ENCODE measurements around the gene RTN1.

RTN1 gene

GRCh38 chr14:59677771-59678231 lies 192.8 kb downstream of the RTN1 start:
- no peaks in the 10 kb centered on the region for H3K9me2 ChIP-seq (replicated peaks; ENCODE audit: control insufficient read depth, low read length)
- H3K9me3 ChIP-seq (ENCODE audit: control insufficient read depth, insufficient read depth, low read length) = peaks cover 4% of the 10 kb centered on the region; the same call in 1 of the 2 replicates
- no peaks in the 10 kb centered on the region for H3F3A ChIP-seq (ENCODE audit: control insufficient read depth, insufficient read depth)
- no peak for TF ChIP-seq EZH2phosphoT487 (IDR thresholded peaks at IDR 0.05; ENCODE audit: borderline replicate concordance, low read length)
- TF ChIP-seq, protein P1, sequence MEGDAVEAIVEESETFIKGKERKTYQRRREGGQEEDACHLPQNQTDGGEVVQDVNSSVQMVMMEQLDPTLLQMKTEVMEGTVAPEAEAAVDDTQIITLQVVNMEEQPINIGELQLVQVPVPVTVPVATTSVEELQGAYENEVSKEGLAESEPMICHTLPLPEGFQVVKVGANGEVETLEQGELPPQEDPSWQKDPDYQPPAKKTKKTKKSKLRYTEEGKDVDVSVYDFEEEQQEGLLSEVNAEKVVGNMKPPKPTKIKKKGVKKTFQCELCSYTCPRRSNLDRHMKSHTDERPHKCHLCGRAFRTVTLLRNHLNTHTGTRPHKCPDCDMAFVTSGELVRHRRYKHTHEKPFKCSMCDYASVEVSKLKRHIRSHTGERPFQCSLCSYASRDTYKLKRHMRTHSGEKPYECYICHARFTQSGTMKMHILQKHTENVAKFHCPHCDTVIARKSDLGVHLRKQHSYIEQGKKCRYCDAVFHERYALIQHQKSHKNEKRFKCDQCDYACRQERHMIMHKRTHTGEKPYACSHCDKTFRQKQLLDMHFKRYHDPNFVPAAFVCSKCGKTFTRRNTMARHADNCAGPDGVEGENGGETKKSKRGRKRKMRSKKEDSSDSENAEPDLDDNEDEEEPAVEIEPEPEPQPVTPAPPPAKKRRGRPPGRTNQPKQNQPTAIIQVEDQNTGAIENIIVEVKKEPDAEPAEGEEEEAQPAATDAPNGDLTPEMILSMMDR (IDR thresholded peaks at IDR 0.05; ENCODE audit: low read depth, low read length, poor library complexity, severe bottlenecking) = no peak
- no peaks in the 10 kb centered on the region for H3K36me3 ChIP-seq (ENCODE audit: control insufficient read depth, low read length)
- no peaks in the 10 kb centered on the region for H3K4me1 ChIP-seq (ENCODE audit: control insufficient read depth, low read length)
- H3K79me2 ChIP-seq (ENCODE audit: control insufficient read depth, low read length) = no peaks in the 10 kb centered on the region
- no peak overlapping the region for H3K4me2 ChIP-seq (ENCODE audit: low read length)
- no peaks in the 10 kb centered on the region for H4K20me1 ChIP-seq (ENCODE audit: control insufficient read depth, insufficient read depth, low read depth, low read length)
- H3K4me3 ChIP-seq (ENCODE audit: low read length) = no peak overlapping the region
- H3K27me3 ChIP-seq (ENCODE audit: control insufficient read depth, low read length) = 0 out of 2 replicates have a peak, but pooled peaks cover 2% of the 10 kb centered on the region
- H3K27ac ChIP-seq (ENCODE audit: low read depth, low read length) = no peak overlapping the region

DNA sequence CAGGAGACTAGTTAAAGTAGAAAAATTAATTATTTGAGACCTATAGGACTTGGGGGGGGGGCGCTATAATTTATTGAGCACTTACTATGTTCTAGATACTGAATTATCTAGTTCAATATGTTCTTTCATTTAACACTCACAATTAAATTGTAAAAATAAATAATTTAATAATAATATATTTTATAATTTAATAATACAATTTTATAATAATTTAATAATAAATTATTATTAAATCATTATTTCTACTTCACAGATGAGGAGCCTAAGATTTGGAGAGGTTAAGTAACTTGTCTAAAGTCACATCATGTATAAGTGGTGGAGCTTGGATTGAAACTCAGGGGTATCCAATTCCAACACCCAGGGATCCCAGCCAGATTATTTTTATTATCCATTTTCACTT lies 195.2 kb downstream of the RTN1 start:
- Histone ChIP-seq H3K36me3 (ENCODE audit: control insufficient read depth, low read length) (no peaks in the 10 kb centered on the region), H3K4me1 (ENCODE audit: control insufficient read depth, low read length) (no peaks in the 10 kb centered on the region), H3K9me2 (replicated peaks; ENCODE audit: control insufficient read depth, low read length) (no peaks in the 10 kb centered on the region), H3K79me2 (ENCODE audit: control insufficient read depth, low read length) (no peaks in the 10 kb centered on the region), H3K27ac (ENCODE audit: low read depth, low read length) (no peak overlapping the region), H3K27me3 (ENCODE audit: control insufficient read depth, low read length) (0 out of 2 replicates have a peak, but pooled peaks cover 2% of the 10 kb centered on the region), H3K4me3 (ENCODE audit: low read length) (no peak overlapping the region), H4K20me1 (ENCODE audit: control insufficient read depth, insufficient read depth, low read depth, low read length) (no peaks in the 10 kb centered on the region), H3K9me3 (ENCODE audit: control insufficient read depth, insufficient read depth, low read length) (peaks cover 4% of the 10 kb centered on the region; the same call in 1 of the 2 replicates), H3K4me2 (ENCODE audit: low read length) (no peak overlapping the region), H3F3A (ENCODE audit: control insufficient read depth, insufficient read depth) (no peaks in the 10 kb centered on the region)
- TF ChIP-seq, protein P1 (IDR thresholded peaks at IDR 0.05; ENCODE audit: low read depth, low read length, poor library complexity, severe bottlenecking) = no peak
- no peak for TF ChIP-seq EZH2phosphoT487 (IDR thresholded peaks at IDR 0.05; ENCODE audit: borderline replicate concordance, low read length)

GRCh38 chr14:59664741-59665140 lies 205.8 kb downstream of the RTN1 start:
- Histone ChIP-seq H4K20me1 (ENCODE audit: control insufficient read depth, insufficient read depth, low read depth, low read length) (no peaks in the 10 kb centered on the region), H3K9me3 (ENCODE audit: control insufficient read depth, insufficient read depth, low read length) (no peaks in the 10 kb centered on the region), H3K4me2 (ENCODE audit: low read length) (no peak overlapping the region), H3K4me1 (ENCODE audit: control insufficient read depth, low read length) (no peaks in the 10 kb centered on the region), H3K36me3 (ENCODE audit: control insufficient read depth, low read length) (no peaks in the 10 kb centered on the region), H3K27me3 (ENCODE audit: control insufficient read depth, low read length) (no peaks in the 10 kb centered on the region), H3K27ac (ENCODE audit: low read depth, low read length) (no peak overlapping the region), H3K4me3 (ENCODE audit: low read length) (no peak overlapping the region), H3K9me2 (replicated peaks; ENCODE audit: control insufficient read depth, low read length) (no peaks in the 10 kb centered on the region), H3K79me2 (ENCODE audit: control insufficient read depth, low read length) (no peaks in the 10 kb centered on the region), H3F3A (ENCODE audit: control insufficient read depth, insufficient read depth) (no peaks in the 10 kb centered on the region)
- TF ChIP-seq, protein P1 (IDR thresholded peaks at IDR 0.05; ENCODE audit: low read depth, low read length, poor library complexity, severe bottlenecking) = no peak
- no peak for TF ChIP-seq EZH2phosphoT487 (IDR thresholded peaks at IDR 0.05; ENCODE audit: borderline replicate concordance, low read length)
